Nephron progenitor cell (in vitro differentiated cells): Measurements from ENCODE around the gene RPL18A.

Experiments used
- DNase-seq: peaks from one replicate; pipeline ENCODE4 v3.0.0; 2021
- H3K27ac Mint-ChIP-seq: 2 replicates; pipeline ENCODE4 v1.8.0; 2021; ENCODE audit warnings: mild to moderate bottlenecking, moderate library complexity, mixed read lengths
- H3K27me3 Mint-ChIP-seq: 2 replicates; pipeline ENCODE4 v1.8.0; 2021; ENCODE audit warnings: mild to moderate bottlenecking, low read depth, mixed read lengths; ENCODE audit not compliant: poor library complexity
- H3K36me3 Mint-ChIP-seq: 2 replicates; pipeline ENCODE4 v1.8.0; 2021; ENCODE audit warnings: low read depth, mixed read lengths
- H3K4me1 Mint-ChIP-seq: 2 replicates; pipeline ENCODE4 v1.8.0; 2021; ENCODE audit warnings: mixed read lengths
- H3K4me3 Mint-ChIP-seq: 2 replicates; pipeline ENCODE4 v1.8.0; 2021; ENCODE audit warnings: mild to moderate bottlenecking, moderate library complexity, mixed read lengths
- H3K9me3 Mint-ChIP-seq: 2 replicates; pipeline ENCODE4 v1.8.0; 2021; ENCODE audit warnings: mild to moderate bottlenecking, moderate library complexity, mixed read lengths
- CTCF ChIP-seq: fragments of 200-600 bp; sonication (generic); IDR thresholded peaks from 2 replicates; pipeline ENCODE4 v1.5.0; 2021; ENCODE audit warnings: antibody characterized with exemption

RPL18A gene

GRCh38 chr19:17837972-17838371 lies 21.7 kb upstream of the RPL18A start:
- no peaks in the 10 kb centered on the region for H3K9me3 Mint-ChIP-seq
- no peak for TF ChIP-seq CTCF
- H3K27me3 Mint-ChIP-seq, result peaks cover 61% of the 10 kb centered on the region
- no peak overlapping the region for H3K4me3 Mint-ChIP-seq
- no peak overlapping the region for H3K27ac Mint-ChIP-seq
- no peak for DNase-seq
- no peaks in the 10 kb centered on the region for H3K36me3 Mint-ChIP-seq
- peaks cover 24% of the 10 kb centered on the region for H3K4me1 Mint-ChIP-seq

GRCh38 chr19:17840019-17840418 lies 19.7 kb upstream of the RPL18A start:
- Mint-ChIP-seq H3K9me3 (no peaks in the 10 kb centered on the region), H3K4me3 (peak overlapping the region; percentile 18), H3K27me3 (peaks cover 78% of the 10 kb centered on the region), H3K36me3 (no peaks in the 10 kb centered on the region), H3K27ac (no peak overlapping the region), H3K4me1 (peaks cover 25% of the 10 kb centered on the region)
- no peak for TF ChIP-seq CTCF
- DNase-seq, result no peak

GRCh38 chr19:17841371-17841809 lies 18.3 kb upstream of the RPL18A start:
- no peak for DNase-seq
- peaks cover 77% of the 10 kb centered on the region for H3K27me3 Mint-ChIP-seq
- TF ChIP-seq CTCF, result no peak
- H3K36me3 Mint-ChIP-seq, result no peaks in the 10 kb centered on the region
- H3K4me3 Mint-ChIP-seq, result peak overlapping the region; percentile 78
- H3K27ac Mint-ChIP-seq, result no peak overlapping the region
- H3K9me3 Mint-ChIP-seq, result no peaks in the 10 kb centered on the region
- H3K4me1 Mint-ChIP-seq, result peaks cover 16% of the 10 kb centered on the region

- H3K27me3 Mint-ChIP-seq, result peaks cover 76% of the 10 kb centered on the region
- peak; percentile 99 for DNase-seq
Observed at GRCh38 chr19:17841810-17842662, 17.7 kb upstream of the RPL18A start.

GRCh38 chr19:17842663-17843291 lies 16.9 kb upstream of the RPL18A start:
- DNase-seq, result no peak
- H3K4me1 Mint-ChIP-seq, result peaks cover 12% of the 10 kb centered on the region
- H3K9me3 Mint-ChIP-seq, result no peaks in the 10 kb centered on the region
- H3K4me3 Mint-ChIP-seq, result peak overlapping the region; percentile 57
- H3K36me3 Mint-ChIP-seq, result no peaks in the 10 kb centered on the region
- TF ChIP-seq CTCF, result no peak
- peaks cover 77% of the 10 kb centered on the region for H3K27me3 Mint-ChIP-seq
- H3K27ac Mint-ChIP-seq, result no peak overlapping the region

More at GRCh38 chr19:17841810-17842662, 17.7 kb upstream of the RPL18A start:
- Mint-ChIP-seq H3K36me3 (no peaks in the 10 kb centered on the region), H3K4me3 (peak overlapping the region; percentile 78), H3K9me3 (no peaks in the 10 kb centered on the region), H3K4me1 (peaks cover 12% of the 10 kb centered on the region), H3K27ac (no peak overlapping the region)
- TF ChIP-seq CTCF, result no peak
